Measurements from ENCODE around the gene LAD1.

Gene LAD1

GRCh38 chr1:201349092-201349491, 50.0 kb downstream of the LAD1 start:
- H3K4me3 ChIP-seq (replicated peaks; ENCODE audit: low read depth, low read length): no peak overlapping the region
- no peak for DNase-seq (ENCODE audit: extremely low read depth, insufficient read length)
- TF ChIP-seq CTCF (IDR thresholded peaks at IDR 0.05; ENCODE audit: insufficient read depth, low read length, poor library complexity, severe bottlenecking): no peak
- H3K36me3 ChIP-seq (ENCODE audit: control insufficient read depth, insufficient read depth, low read length): no peaks in the 10 kb centered on the region
- H3K27me3 ChIP-seq (replicated peaks; ENCODE audit: control insufficient read depth, insufficient read depth, low read length): no peaks in the 10 kb centered on the region; the same call in none of the 2 replicates

DNA sequence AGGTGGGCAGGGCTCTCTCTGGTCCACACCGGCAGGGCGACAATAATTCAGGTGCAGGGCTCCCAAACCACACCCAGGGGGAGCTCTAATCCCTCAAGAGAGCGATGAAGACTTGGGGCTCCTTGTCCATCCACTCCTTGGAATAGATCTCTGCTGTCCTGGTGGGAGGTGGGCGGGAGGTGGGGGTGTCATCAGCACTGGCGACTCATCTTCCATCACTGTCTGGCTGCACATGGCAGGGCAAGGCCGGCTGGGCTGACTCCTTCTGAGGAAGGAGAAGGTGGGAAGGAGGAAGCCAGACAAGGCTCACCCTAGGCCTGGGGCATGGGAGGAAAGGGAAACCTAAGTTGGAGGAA, 50.9 kb downstream of the LAD1 start:
- H3K4me3 ChIP-seq (replicated peaks; ENCODE audit: low read depth, low read length): no peak overlapping the region
- no peaks in the 10 kb centered on the region for H3K36me3 ChIP-seq (ENCODE audit: control insufficient read depth, insufficient read depth, low read length)
- TF ChIP-seq CTCF (IDR thresholded peaks at IDR 0.05; ENCODE audit: insufficient read depth, low read length, poor library complexity, severe bottlenecking): peak; percentile 80
- no peak for DNase-seq (ENCODE audit: extremely low read depth, insufficient read length)
- H3K27me3 ChIP-seq (replicated peaks; ENCODE audit: control insufficient read depth, insufficient read depth, low read length): no peaks in the 10 kb centered on the region; the same call in none of the 2 replicates

- no peak for TF ChIP-seq CTCF (IDR thresholded peaks at IDR 0.05; ENCODE audit: insufficient read depth, low read length, poor library complexity, severe bottlenecking)
These were observed 51.5 kb downstream of the LAD1 start for GRCh38 chr1:201347498-201348210.

GRCh38 chr1:201346987-201347386, 52.1 kb downstream of the LAD1 start:
- no peak for DNase-seq (ENCODE audit: extremely low read depth, insufficient read length)
- H3K36me3 ChIP-seq (ENCODE audit: control insufficient read depth, insufficient read depth, low read length): no peaks in the 10 kb centered on the region
- no peaks in the 10 kb centered on the region; the same call in 1 of the 2 replicates for H3K27me3 ChIP-seq (replicated peaks; ENCODE audit: control insufficient read depth, insufficient read depth, low read length)
- TF ChIP-seq CTCF (IDR thresholded peaks at IDR 0.05; ENCODE audit: insufficient read depth, low read length, poor library complexity, severe bottlenecking): no peak
- no peak overlapping the region for H3K4me3 ChIP-seq (replicated peaks; ENCODE audit: low read depth, low read length)

More at GRCh38 chr1:201347498-201348210, 51.5 kb downstream of the LAD1 start:
- Histone ChIP-seq H3K27me3 (replicated peaks; ENCODE audit: control insufficient read depth, insufficient read depth, low read length) (no peaks in the 10 kb centered on the region; the same call in 1 of the 2 replicates), H3K36me3 (ENCODE audit: control insufficient read depth, insufficient read depth, low read length) (no peaks in the 10 kb centered on the region), H3K4me3 (replicated peaks; ENCODE audit: low read depth, low read length) (no peak overlapping the region)
- no peak for DNase-seq (ENCODE audit: extremely low read depth, insufficient read length)

GRCh38 chr1:201346337-201346939, 52.7 kb downstream of the LAD1 start:
- TF ChIP-seq CTCF (IDR thresholded peaks at IDR 0.05; ENCODE audit: insufficient read depth, low read length, poor library complexity, severe bottlenecking): peak; percentile 58
- H3K4me3 ChIP-seq (replicated peaks; ENCODE audit: low read depth, low read length): no peak overlapping the region
- DNase-seq (ENCODE audit: extremely low read depth, insufficient read length): no peak
- H3K36me3 ChIP-seq (ENCODE audit: control insufficient read depth, insufficient read depth, low read length): no peaks in the 10 kb centered on the region
- H3K27me3 ChIP-seq (replicated peaks; ENCODE audit: control insufficient read depth, insufficient read depth, low read length): no peaks in the 10 kb centered on the region; the same call in 1 of the 2 replicates

Measured in GM06990 (cell line).